ENCODE measurements around the gene UCN3.

UCN3 gene

DNA sequence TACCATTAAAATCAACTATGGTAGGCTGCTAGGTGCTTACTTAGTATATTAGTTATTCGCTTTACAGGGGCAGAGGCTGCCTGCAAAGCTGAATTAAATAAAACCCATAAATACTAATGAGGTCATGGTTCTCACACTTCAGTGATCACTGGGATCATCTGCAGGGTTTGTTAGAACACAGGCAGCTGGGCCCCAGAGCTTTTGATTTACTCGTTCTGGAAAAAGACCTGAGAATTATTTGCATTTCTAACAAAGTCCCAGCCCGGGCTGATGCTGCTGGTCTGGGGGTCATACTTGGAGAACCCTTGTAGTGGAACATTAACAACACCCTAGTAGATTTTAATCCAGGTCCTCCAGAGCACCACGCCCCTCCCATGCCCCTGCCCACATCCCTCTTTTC lies 8.5 kb downstream of the UCN3 start:
- ChIA-PET CTCF (no interaction called here), POLR2A (no interaction called here)
- Histone ChIP-seq H3K4me1 (ENCODE audit: control insufficient read depth, insufficient read depth, low read length) (no peaks in the 10 kb centered on the region), H3K36me3 (ENCODE audit: control insufficient read depth in 2 of 2, insufficient read depth in 1 of 2, low read length in 2 of 2) (no peaks in the 10 kb centered on the region), H3K27ac (ENCODE audit: extremely low read depth, low read depth, low read length) (no peak overlapping the region), H3K4me3 (ENCODE audit: low read depth, low read length) (no peak overlapping the region), H3K9me3 (ENCODE audit: control insufficient read depth, insufficient read depth, low read depth, low read length) (no peaks in the 10 kb centered on the region)
- TF ChIP-seq ZNF24 (tag by site-specific recombination; IDR thresholded peaks at IDR 0.05) (no peak), ZNF404 (tag by site-specific recombination; IDR thresholded peaks at IDR 0.05) (no peak), WT1 (tag by site-specific recombination; IDR thresholded peaks at IDR 0.05) (no peak), OVOL3 (tag by site-specific recombination; IDR thresholded peaks at IDR 0.05) (no peak), ZNF426 (tag by site-specific recombination; IDR thresholded peaks at IDR 0.05) (no peak), ZBTB20 (tag by site-specific recombination; IDR thresholded peaks at IDR 0.05) (no peak), ZBTB7A (tag by site-specific recombination; IDR thresholded peaks at IDR 0.05; ENCODE audit: low read depth) (no peak), ZNF549 (tag by site-specific recombination; IDR thresholded peaks at IDR 0.05) (no peak), ZNF747 (tag by site-specific recombination; IDR thresholded peaks at IDR 0.05) (no peak), ZNF174 (tag by site-specific recombination; IDR thresholded peaks at IDR 0.05) (no peak), ZNF792 (tag by site-specific recombination; IDR thresholded peaks at IDR 0.05) (no peak), ZNF707 (tag by site-specific recombination; IDR thresholded peaks at IDR 0.05) (no peak), ZBTB8A (tag by site-specific recombination; IDR thresholded peaks at IDR 0.05) (no peak), ZNF341 (tag by site-specific recombination; IDR thresholded peaks at IDR 0.05; ENCODE audit: low read depth) (no peak), ZNF580 (tag by site-specific recombination; IDR thresholded peaks at IDR 0.05) (no peak), ZNF48 (tag by site-specific recombination; IDR thresholded peaks at IDR 0.05) (no peak)
- TF ChIP-seq, protein P1, sequence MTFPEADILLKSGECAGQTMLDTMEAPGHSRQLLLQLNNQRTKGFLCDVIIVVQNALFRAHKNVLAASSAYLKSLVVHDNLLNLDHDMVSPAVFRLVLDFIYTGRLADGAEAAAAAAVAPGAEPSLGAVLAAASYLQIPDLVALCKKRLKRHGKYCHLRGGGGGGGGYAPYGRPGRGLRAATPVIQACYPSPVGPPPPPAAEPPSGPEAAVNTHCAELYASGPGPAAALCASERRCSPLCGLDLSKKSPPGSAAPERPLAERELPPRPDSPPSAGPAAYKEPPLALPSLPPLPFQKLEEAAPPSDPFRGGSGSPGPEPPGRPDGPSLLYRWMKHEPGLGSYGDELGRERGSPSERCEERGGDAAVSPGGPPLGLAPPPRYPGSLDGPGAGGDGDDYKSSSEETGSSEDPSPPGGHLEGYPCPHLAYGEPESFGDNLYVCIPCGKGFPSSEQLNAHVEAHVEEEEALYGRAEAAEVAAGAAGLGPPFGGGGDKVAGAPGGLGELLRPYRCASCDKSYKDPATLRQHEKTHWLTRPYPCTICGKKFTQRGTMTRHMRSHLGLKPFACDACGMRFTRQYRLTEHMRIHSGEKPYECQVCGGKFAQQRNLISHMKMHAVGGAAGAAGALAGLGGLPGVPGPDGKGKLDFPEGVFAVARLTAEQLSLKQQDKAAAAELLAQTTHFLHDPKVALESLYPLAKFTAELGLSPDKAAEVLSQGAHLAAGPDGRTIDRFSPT (tag by site-specific recombination; IDR thresholded peaks at IDR 0.05): no peak
- TF ChIP-seq, protein P2, sequence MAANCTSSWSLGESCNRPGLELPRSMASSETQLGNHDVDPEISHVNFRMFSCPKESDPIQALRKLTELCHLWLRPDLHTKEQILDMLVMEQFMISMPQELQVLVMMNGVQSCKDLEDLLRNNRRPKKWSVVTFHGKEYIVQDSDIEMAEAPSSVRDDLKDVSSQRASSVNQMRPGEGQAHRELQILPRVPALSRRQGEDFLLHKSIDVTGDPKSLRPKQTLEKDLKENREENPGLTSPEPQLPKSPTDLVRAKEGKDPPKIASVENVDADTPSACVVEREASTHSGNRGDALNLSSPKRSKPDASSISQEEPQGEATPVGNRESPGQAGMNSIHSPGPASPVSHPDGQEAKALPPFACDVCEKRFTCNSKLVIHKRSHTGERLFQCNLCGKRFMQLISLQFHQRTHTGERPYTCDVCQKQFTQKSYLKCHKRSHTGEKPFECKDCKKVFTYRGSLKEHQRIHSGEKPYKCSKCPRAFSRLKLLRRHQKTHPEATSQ (tag by site-specific recombination; IDR thresholded peaks at IDR 0.05): no peak

- ChIA-PET POLR2A (no interaction called here), CTCF (interaction anchor here (0.5 kb wide), 1 partner anchor 157 kb away, joined by 3 read pairs; no protein-coding TSS in a partner anchor)
- Histone ChIP-seq H3K27ac (ENCODE audit: extremely low read depth, low read depth, low read length) (no peak overlapping the region), H3K36me3 (ENCODE audit: control insufficient read depth in 2 of 2, insufficient read depth in 1 of 2, low read length in 2 of 2) (no peaks in the 10 kb centered on the region), H3K4me1 (ENCODE audit: control insufficient read depth, insufficient read depth, low read length) (no peaks in the 10 kb centered on the region), H3K4me3 (ENCODE audit: low read depth, low read length) (no peak overlapping the region), H3K9me3 (ENCODE audit: control insufficient read depth, insufficient read depth, low read depth, low read length) (no peaks in the 10 kb centered on the region)
- TF ChIP-seq WT1 (tag by site-specific recombination; IDR thresholded peaks at IDR 0.05): no peak
- TF ChIP-seq ZNF660 (tag by site-specific recombination; IDR thresholded peaks at IDR 0.05): no peak
- no peak for TF ChIP-seq SCRT2 (tag by site-specific recombination; IDR thresholded peaks at IDR 0.05)
Measured at GRCh38 chr10:5373891-5374611, 9.3 kb downstream of the UCN3 start.

Measured in HEK293 (cell line).